WTC11 (cell line): ENCODE results near the gene AGAP5. TPM values are rescaled to one million over a fixed set of nuclear protein-coding genes. Genes with fewer than 3 reads are reported as not detected.

Source experiments
- ATAC-seq: fragments of 200-7000 bp; cut with Tn5 transposase; 2 replicates; pipeline ENCODE4 v1.10.0; 2021; ENCODE audit warnings: mild to moderate bottlenecking, moderate library complexity
- CTCF ChIA-PET: fragments of 300-600 bp; sonication (Branson Sonifier 250); formaldehyde crosslinking; loops from one replicate; lab custom pipeline; 2021; ENCODE audit warnings: antibody characterized with exemption; lab: Charles Lee
- POLR2A ChIA-PET: fragments of 350-600 bp; sonication (Branson Sonifier 250); formaldehyde crosslinking; loops from one replicate; lab custom pipeline; 2021; ENCODE audit warnings: antibody characterized with exemption; lab: Charles Lee
- DNase-seq: peaks from one replicate; pipeline ENCODE4 v3.0.0; 2021; ENCODE audit warnings: low spot score
- H3K27ac Mint-ChIP-seq: 2 replicates; pipeline ENCODE4 v1.8.0; 2021; ENCODE audit warnings: mixed read lengths
- H3K27me3 Mint-ChIP-seq: 2 replicates; pipeline ENCODE4 v1.8.0; 2021; ENCODE audit warnings: low read depth, mild to moderate bottlenecking, moderate library complexity, mixed read lengths
- H3K36me3 Mint-ChIP-seq: 2 replicates; pipeline ENCODE4 v1.8.0; 2021; ENCODE audit warnings: mixed read lengths
- H3K4me1 Mint-ChIP-seq: 2 replicates; pipeline ENCODE4 v1.8.0; 2022; ENCODE audit warnings: mixed read lengths
- H3K4me3 Mint-ChIP-seq: 2 replicates; pipeline ENCODE4 v1.8.0; 2021; ENCODE audit warnings: mild to moderate bottlenecking, moderate library complexity, mixed read lengths
- H3K9me3 Mint-ChIP-seq: 2 replicates; pipeline ENCODE4 v1.8.0; 2021; ENCODE audit warnings: mixed read lengths
- ATF3 ChIP-seq: sonication (generic); formaldehyde crosslinking; conservative IDR thresholded peaks from 2 replicates; pipeline ENCODE4 v1.8.1; 2022; ENCODE audit warnings: mild to moderate bottlenecking, missing genetic modification reagents
- CDX4 ChIP-seq: fragments of 250-450 bp; sonication (Bioruptor Pico); IDR thresholded peaks from 2 replicates; pipeline ENCODE4 v1.9.0; 2021; ENCODE audit warnings: moderate library complexity, mild to moderate bottlenecking, inconsistent platforms, borderline replicate concordance
- CREB1 ChIP-seq: sonication (generic); formaldehyde crosslinking; IDR thresholded peaks from 2 replicates; pipeline ENCODE4 v1.8.0; 2023; ENCODE audit warnings: mild to moderate bottlenecking, missing genetic modification reagents
- E2F1 ChIP-seq: sonication (generic); formaldehyde crosslinking; IDR thresholded peaks from 2 replicates; pipeline ENCODE4 v1.8.0; 2022; ENCODE audit warnings: mild to moderate bottlenecking, missing genetic modification reagents
- E2F4 ChIP-seq: sonication (generic); formaldehyde crosslinking; IDR thresholded peaks from 2 replicates; pipeline ENCODE4 v1.8.1; 2022; ENCODE audit warnings: low read depth, mild to moderate bottlenecking, moderate library complexity, missing genetic modification reagents, borderline replicate concordance
- ESRRA ChIP-seq: sonication (generic); formaldehyde crosslinking; IDR thresholded peaks from 2 replicates; pipeline ENCODE4 v1.8.1; 2022; ENCODE audit warnings: mild to moderate bottlenecking, missing genetic modification reagents, borderline replicate concordance
- FOXK1 ChIP-seq: sonication (generic); formaldehyde crosslinking; IDR thresholded peaks from 2 replicates; pipeline ENCODE4 v1.8.0; 2022; ENCODE audit warnings: mild to moderate bottlenecking, moderate library complexity, missing genetic modification reagents
- GTF2I ChIP-seq: fragments of 250-450 bp; sonication (Bioruptor Pico); conservative IDR thresholded peaks from 2 replicates; pipeline ENCODE4 v1.4.0; 2021; ENCODE audit warnings: mild to moderate bottlenecking
- HMGXB4 ChIP-seq: sonication (generic); formaldehyde crosslinking; IDR thresholded peaks from 2 replicates; pipeline ENCODE4 v1.8.1; 2023; ENCODE audit warnings: mild to moderate bottlenecking, moderate library complexity, missing genetic modification reagents
- KAT7 ChIP-seq: sonication (generic); formaldehyde crosslinking; IDR thresholded peaks from 2 replicates; pipeline ENCODE4 v1.8.1; 2023; ENCODE audit warnings: missing genetic modification reagents, mild to moderate bottlenecking, borderline replicate concordance
- MXD4 ChIP-seq: fragments of 250-450 bp; sonication (Bioruptor Pico); IDR thresholded peaks from 2 replicates; pipeline ENCODE4 v1.8.0; 2021; ENCODE audit warnings: mild to moderate bottlenecking, moderate library complexity, borderline replicate concordance
- MYBL2 ChIP-seq: sonication (generic); formaldehyde crosslinking; IDR thresholded peaks from 2 replicates; pipeline ENCODE4 v1.8.1; 2023; ENCODE audit warnings: mild to moderate bottlenecking, moderate library complexity, missing genetic modification reagents
- NR1H2 ChIP-seq: sonication (generic); formaldehyde crosslinking; IDR thresholded peaks from 2 replicates; pipeline ENCODE4 v1.9.0; 2021; ENCODE audit warnings: mild to moderate bottlenecking, moderate library complexity, missing genetic modification reagents
- NR2C2 ChIP-seq: sonication (generic); formaldehyde crosslinking; IDR thresholded peaks from 2 replicates; pipeline ENCODE4 v1.8.0; 2022; ENCODE audit warnings: mild to moderate bottlenecking, missing genetic modification reagents
- NR3C1 ChIP-seq: sonication (generic); formaldehyde crosslinking; conservative IDR thresholded peaks from 2 replicates; pipeline ENCODE4 v1.8.1; 2023; ENCODE audit warnings: low read depth, mild to moderate bottlenecking, missing genetic modification reagents
- RELA ChIP-seq: sonication (generic); formaldehyde crosslinking; IDR thresholded peaks from 2 replicates; pipeline ENCODE4 v1.8.1; 2022; ENCODE audit warnings: missing genetic modification reagents, mild to moderate bottlenecking, borderline replicate concordance
- SOX15 ChIP-seq: fragments of 250-450 bp; sonication (Bioruptor Pico); IDR thresholded peaks from 2 replicates; pipeline ENCODE4 v1.9.0; 2021; ENCODE audit warnings: mild to moderate bottlenecking
- SP1 ChIP-seq: sonication (generic); formaldehyde crosslinking; conservative IDR thresholded peaks from 2 replicates; pipeline ENCODE4 v1.8.1; 2022; ENCODE audit warnings: missing genetic modification reagents
- TCF7 ChIP-seq: sonication (generic); formaldehyde crosslinking; IDR thresholded peaks from 2 replicates; pipeline ENCODE4 v1.8.0; 2022; ENCODE audit warnings: mild to moderate bottlenecking, low read depth, missing genetic modification reagents, moderate library complexity
- TEAD4 ChIP-seq: sonication (generic); formaldehyde crosslinking; IDR thresholded peaks from 2 replicates; pipeline ENCODE4 v1.8.0; 2022; ENCODE audit warnings: mild to moderate bottlenecking, missing genetic modification reagents
- TP53 ChIP-seq: sonication (generic); formaldehyde crosslinking; IDR thresholded peaks from 2 replicates; pipeline ENCODE4 v1.8.1; 2023; ENCODE audit warnings: mild to moderate bottlenecking, missing genetic modification reagents
- ZNF416 ChIP-seq: fragments of 250-450 bp; sonication (Bioruptor Pico); IDR thresholded peaks from 2 replicates; pipeline ENCODE4 v1.9.0; 2021; ENCODE audit warnings: mild to moderate bottlenecking, inconsistent platforms
- ZNF532 ChIP-seq: fragments of 250-450 bp; sonication (Bioruptor Pico); IDR thresholded peaks from 2 replicates; pipeline ENCODE4 v1.9.0; 2021; ENCODE audit warnings: mild to moderate bottlenecking, borderline replicate concordance
- ZSCAN18 ChIP-seq: fragments of 250-450 bp; sonication (Bioruptor Pico); IDR thresholded peaks from 2 replicates; pipeline ENCODE4 v2.1.2; 2022; ENCODE audit warnings: mild to moderate bottlenecking, moderate library complexity
- total RNA-seq: library from RNA; stranded (reverse); gene quantifications from 3 replicates; pipeline ENCODE4 v1.2.3, GENCODE V29; 2021

Gene AGAP5
- total RNA-seq, 1 experiment from 2014 or later = 7.5 TPM

- TF ChIP-seq TCF7 (no peak), TEAD4 (no peak), E2F4 (CRISPR knock-in tag) (no peak), ESRRA (CRISPR knock-in tag) (no peak), GTF2I (CRISPR knock-in tag) (no peak), CREB1 (CRISPR knock-in tag) (no peak), KAT7 (CRISPR knock-in tag) (no peak), ZSCAN18 (CRISPR knock-in tag) (no peak), FOXK1 (CRISPR knock-in tag) (no peak), CDX4 (CRISPR knock-in tag) (no peak)
Observed at GRCh38 chr10:73732931-73733623, 35.2 kb upstream of the AGAP5 start (continued).

GRCh38 chr10:73732426-73732825 lies 34.5 kb upstream of the AGAP5 start:
- H3K36me3 Mint-ChIP-seq = peaks cover 8% of the 10 kb centered on the region; the same call in 1 of the 2 replicates
- ATAC-seq (no peak), DNase-seq (no peak)
- no peaks in the 10 kb centered on the region for H3K9me3 Mint-ChIP-seq
- peak overlapping the region; percentile 32; the same call in 1 of the 2 replicates for H3K27ac Mint-ChIP-seq
- 0 out of 2 replicates have a peak, but pooled peaks cover 2% of the 10 kb centered on the region for H3K4me1 Mint-ChIP-seq
- POLR2A ChIA-PET = interaction anchor here (3.3 kb wide), 1 partner anchor 11 kb away, joined by 19 read pairs; the partner anchor contains the start of gene SEC24C
- CTCF ChIA-PET = no interaction called here
- no peaks in the 10 kb centered on the region for H3K27me3 Mint-ChIP-seq
- peak overlapping the region; percentile 38 for H3K4me3 Mint-ChIP-seq
- TF ChIP-seq SP1 (CRISPR knock-in tag) (no peak), E2F1 (CRISPR knock-in tag) (no peak), TP53 (no peak), SOX15 (CRISPR knock-in tag) (no peak), ZNF532 (CRISPR knock-in tag) (no peak), ZNF416 (no peak), MXD4 (no peak), NR1H2 (CRISPR knock-in tag) (no peak), NR2C2 (CRISPR knock-in tag) (no peak), RELA (no peak), NR3C1 (no peak), HMGXB4 (CRISPR knock-in tag) (no peak), ZSCAN18 (CRISPR knock-in tag) (no peak), CREB1 (CRISPR knock-in tag) (no peak), ATF3 (CRISPR knock-in tag) (no peak), MYBL2 (CRISPR knock-in tag) (no peak)
